Epithelial cell of esophagus (primary cell): ENCODE results near the gene CHST8.

Source experiments
- DNase-seq: peaks from one replicate; pipeline ENCODE4 v3.0.0; 2010; ENCODE audit warnings: low read depth
- H3K4me3 ChIP-seq: 2 replicates; pipeline ENCODE4 v1.5.1; 2011; ENCODE audit warnings: mild to moderate bottlenecking, low read length, control low read depth
- CTCF ChIP-seq: IDR thresholded peaks from 2 replicates; pipeline ENCODE4 v1.5.1; 2011; ENCODE audit warnings: low read depth, mild to moderate bottlenecking, low read length, control low read depth, inconsistent platforms; ENCODE audit not compliant: insufficient read depth; ENCODE audit errors: missing control alignments

Gene CHST8

DNA sequence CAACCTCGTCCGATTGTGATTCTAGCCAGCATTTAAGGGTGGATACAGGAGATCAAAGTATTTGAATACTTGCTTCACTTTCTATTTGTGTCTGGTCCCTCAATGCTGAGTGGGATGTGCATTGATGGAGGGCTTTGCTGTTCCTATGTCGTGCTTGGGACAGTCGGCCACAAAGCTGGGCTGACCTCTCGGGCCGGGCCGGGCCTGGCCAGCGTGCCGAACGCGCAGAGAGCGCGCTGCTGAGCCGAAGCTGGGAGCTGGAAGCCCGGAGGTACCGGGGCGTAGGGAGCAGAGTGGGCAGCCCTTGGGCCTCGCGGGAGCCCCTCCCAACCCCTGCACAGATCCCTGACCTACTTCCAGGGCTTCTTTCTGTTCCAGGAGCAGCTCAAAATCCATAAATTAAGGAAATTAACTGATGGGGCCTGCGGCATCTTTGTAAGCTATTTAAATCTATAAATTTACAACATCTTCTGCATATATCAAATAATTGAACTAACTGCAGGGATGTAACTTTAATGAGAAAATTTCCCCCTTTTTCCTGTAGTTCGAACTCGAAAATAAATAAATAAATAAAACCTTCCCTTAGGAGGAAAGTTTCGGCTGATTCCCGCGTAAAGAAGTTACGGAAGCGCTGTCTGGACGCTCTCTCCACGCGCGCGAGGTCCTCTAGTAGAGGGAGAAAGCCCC, 173.1 kb downstream of the CHST8 start:
- DNase-seq, result no peak
- no peak for TF ChIP-seq CTCF
- peak overlapping the region; percentile 61 for H3K4me3 ChIP-seq

- H3K4me3 ChIP-seq, result peak overlapping the region; percentile 61
- peak; percentile 84 for DNase-seq
- peak; percentile 44 for TF ChIP-seq CTCF
Measured at GRCh38 chr19:33795370-33796163, 173.8 kb downstream of the CHST8 start.

DNA sequence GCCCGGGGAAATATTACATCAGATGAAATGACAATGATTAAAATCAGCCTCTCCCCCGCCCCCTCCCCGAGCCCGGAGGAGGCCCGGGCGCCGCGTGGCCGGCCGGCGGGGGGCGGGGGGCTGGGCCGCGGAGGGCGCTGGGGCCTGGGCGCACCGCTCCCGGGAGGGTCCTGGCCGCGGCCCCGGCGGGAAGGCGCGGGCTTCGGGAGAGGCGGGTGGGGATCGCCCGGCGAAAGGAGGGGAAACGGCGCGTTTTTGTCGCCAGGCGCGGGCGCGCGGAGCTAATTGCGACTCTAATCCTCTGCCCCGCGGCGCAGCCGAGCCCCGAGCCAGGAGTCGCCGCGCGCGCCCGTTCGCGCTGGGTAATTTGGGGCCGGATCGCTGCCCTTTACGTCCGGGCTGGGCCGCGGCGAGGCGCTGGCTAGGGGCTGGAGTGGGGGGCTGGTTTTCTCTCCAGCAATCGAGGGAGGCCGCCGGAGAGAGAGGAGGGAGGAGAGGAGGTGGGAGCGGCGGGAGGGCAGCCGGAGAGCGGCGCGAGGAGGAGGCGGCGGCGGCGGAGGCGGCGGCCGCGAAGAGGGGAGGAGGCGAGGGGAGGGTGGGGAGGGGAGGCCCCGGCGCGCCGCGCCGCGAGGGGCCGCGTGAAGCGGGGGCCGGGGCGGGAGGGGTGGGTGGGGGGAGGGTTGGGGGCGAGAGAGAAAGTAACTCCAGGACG, 174.6 kb downstream of the CHST8 start, which contains the start of gene KCTD15:
TSS of gene KCTD15 (plus strand) at position 707 of the 712 bp plus-strand sequence. CDS start 3,585 bp downstream, outside the sequence.
- DNase-seq, result peak; percentile 57
- peak within 1 kb of the TSS; percentile 77 for H3K4me3 ChIP-seq
- no peak for TF ChIP-seq CTCF

GRCh38 chr19:33797802-33798671, 176.3 kb downstream of the CHST8 start:
- peak; percentile 50 for DNase-seq
- no peak for TF ChIP-seq CTCF
- H3K4me3 ChIP-seq, result peak overlapping the region; percentile 77

GRCh38 chr19:33798681-33799111, 176.9 kb downstream of the CHST8 start:
- no peak for TF ChIP-seq CTCF
- peak overlapping the region; percentile 48 for H3K4me3 ChIP-seq
- peak; percentile 25 for DNase-seq

DNA sequence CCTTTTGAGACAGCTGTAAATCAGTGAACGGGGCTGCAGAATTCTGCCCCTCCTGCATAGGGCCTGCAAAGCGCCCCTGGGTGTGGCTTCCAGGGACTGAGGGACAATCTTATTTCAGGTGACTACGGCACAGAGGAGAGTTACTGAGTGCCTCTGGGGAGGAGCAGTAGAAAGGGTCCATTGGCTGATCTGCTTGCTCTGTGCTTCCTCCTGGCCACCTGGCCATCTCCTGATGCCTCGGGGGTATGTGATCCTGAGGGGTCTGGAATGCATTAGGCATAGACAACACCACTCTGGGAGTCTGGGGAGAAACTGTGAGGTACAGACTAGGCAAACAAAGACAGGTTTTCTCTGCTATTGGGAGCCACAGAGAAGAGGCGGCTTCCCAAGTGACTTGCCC, 177.7 kb downstream of the CHST8 start:
- peak overlapping the region; percentile 48 for H3K4me3 ChIP-seq
- no peak for TF ChIP-seq CTCF
- no peak for DNase-seq
